HCT116 (cell line): ENCODE results near the gene EP300. TPM values are rescaled to one million over a fixed set of nuclear protein-coding genes. Genes with fewer than 3 reads are reported as not detected.

Source experiments
- POLR2AphosphoS5 ChIP-seq: IDR thresholded peaks from 2 replicates; pipeline ENCODE4 v1.6.1; 2011; ENCODE audit warnings: mild to moderate bottlenecking, low read depth, low read length, moderate library complexity
- YY1 ChIP-seq: IDR thresholded peaks from 2 replicates; pipeline ENCODE4 v1.6.1; 2011; ENCODE audit warnings: low read length, low read depth, moderate library complexity, mild to moderate bottlenecking; ENCODE audit not compliant: insufficient replicate concordance; ENCODE audit errors: extremely low read depth
- microRNA counts: library from miRNA; unstranded; fragments of <30 nt; microRNA quantifications from one replicate; lab custom pipeline; 2015
- total RNA-seq: library from RNA; stranded (reverse); gene quantifications from one replicate; pipeline ENCODE4 v1.2.1, GENCODE V29; 2021; ENCODE audit not compliant: unreplicated experiment

The EP300 gene
- total RNA-seq, 1 experiment from 2014 or later = 38.8 TPM

DNA sequence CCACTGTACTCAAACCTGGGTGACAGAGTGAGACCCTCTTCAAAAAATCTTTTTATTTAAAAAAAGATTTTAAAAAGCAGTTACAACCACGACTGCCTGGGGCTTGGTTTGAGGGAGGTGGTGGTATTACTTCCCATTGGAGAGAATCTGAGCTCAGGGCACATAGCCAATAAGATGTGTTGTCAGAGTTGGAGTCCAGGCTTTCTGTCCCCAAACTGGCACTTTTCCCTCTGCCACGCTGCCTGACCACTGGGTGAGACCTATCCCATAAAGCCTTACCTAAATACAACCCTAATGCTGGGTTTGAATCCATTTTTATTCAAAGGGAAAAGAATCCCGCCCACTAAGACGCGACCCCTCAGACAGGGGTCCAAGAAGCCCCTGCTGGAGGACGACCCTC lies 136.8 kb downstream of the EP300 start (continued):
- TF ChIP-seq YY1 (no peak), POLR2AphosphoS5 (no peak)

MicroRNAs encoded within 50 kb of the gene (microRNA counts, 767-probe panel; counts per million panel counts)
- not detected for microRNA hsa-miR-1281 (lab: Ali Mortazavi, UCI)

Other genes with a start within 250 kb of the EP300 start
- gene ST13, start 236.0 kb upstream of the EP300 start, total RNA-seq = 301 TPM
- 29.8 TPM for gene XPNPEP3, start 235.4 kb upstream of the EP300 start, total RNA-seq
- gene DNAJB7, start 230.5 kb upstream of the EP300 start, total RNA-seq = not detected
- gene RBX1, start 141.2 kb upstream of the EP300 start, total RNA-seq = 51.2 TPM
- gene L3MBTL2, start 112.7 kb downstream of the EP300 start, total RNA-seq = 24.7 TPM
- 0.47 TPM for gene CHADL, start 148.3 kb downstream of the EP300 start, total RNA-seq
- 121 TPM for gene RANGAP1, start 193.6 kb downstream of the EP300 start, total RNA-seq
- 42.0 TPM for gene ZC3H7B, start 208.9 kb downstream of the EP300 start, total RNA-seq